Measurements from ENCODE around the gene HABP4. TPM values are rescaled to one million over a fixed set of nuclear protein-coding genes. Genes with fewer than 3 reads are reported as not detected.
A peak's percentile ranks its signal among the peaks of the same experiment; 100 is the strongest.

HABP4 gene
- total and polyA plus RNA-seq, 2 of the 4 experiments (the other 2 are of a cell fraction), result 5.2 to 10.6 TPM

GRCh38 chr9:96413302-96414221 is 36.4 kb upstream of the HABP4 start:
- Histone ChIP-seq H3K4me2 (ENCODE audit: low read depth, low read length) (no peak overlapping the region), H3K36me3 (ENCODE audit: control insufficient read depth, insufficient read depth, low read length) (no peaks in the 10 kb centered on the region), H4K20me1 (ENCODE audit: insufficient read depth, low read length) (no peaks in the 10 kb centered on the region; the same call in 1 of the 2 replicates), H4K8ac (ENCODE audit: low read depth in 2 of 2, low read length in 2 of 2) (peak overlapping the region in 1 of 2 experiments; percentile 31; a peak in 1 of 4 replicates), H3K56ac (ENCODE audit: extremely low read depth, insufficient read depth, low read length) (no peak overlapping the region), H3K4me3 (ENCODE audit: insufficient read depth, low read depth, low read length) (no peak overlapping the region), H2AFZ (replicated peaks; ENCODE audit: low read length, poor library complexity) (peak overlapping the region; percentile 16), H3K23ac (ENCODE audit: low read depth, low read length) (0 out of 2 replicates have a peak overlapping the region, but pooled peaks have one; percentile 10), H3K27ac (ENCODE audit: insufficient read depth, low read length) (no peak overlapping the region), H3K4me1 (ENCODE audit: control insufficient read depth, insufficient read depth, low read length) (peaks cover 2% of the 10 kb centered on the region; the same call in 1 of the 2 replicates), H3K4ac (ENCODE audit: low read depth, low read length) (no peak overlapping the region), H2BK20ac (ENCODE audit: low read depth, low read length) (no peak overlapping the region), H2AK9ac (replicated peaks; ENCODE audit: low read depth, low read length, poor library complexity) (no peak overlapping the region), H4K91ac (ENCODE audit: insufficient read depth, low read depth, low read length) (no peak overlapping the region), H2BK120ac (ENCODE audit: low read depth, low read length) (no peak overlapping the region), H3K79me1 (ENCODE audit: low read depth in 1 of 2, low read length in 2 of 2) (peaks cover 25 to 35% of the 10 kb centered on the region in 2 experiments), H3K9ac (ENCODE audit: low read depth, low read length) (no peak overlapping the region), H2BK15ac (ENCODE audit: low read depth, low read length) (no peak overlapping the region), H3K9me1 (ENCODE audit: insufficient read depth, low read length) (no peaks in the 10 kb centered on the region; the same call in 1 of the 2 replicates), H3K18ac (ENCODE audit: low read depth, low read length) (no peak overlapping the region), H4K5ac (ENCODE audit: low read depth, low read length) (peak overlapping the region; percentile 53; the same call in 1 of the 2 replicates), H3K27me3 (ENCODE audit: control insufficient read depth, insufficient read depth, low read length) (no peaks in the 10 kb centered on the region), H3K9me3 (ENCODE audit: control insufficient read depth, insufficient read depth, low read length) (no peaks in the 10 kb centered on the region), H2BK5ac (ENCODE audit: low read depth, low read length, poor library complexity, severe bottlenecking) (no peak overlapping the region), H3K14ac (replicated peaks; ENCODE audit: low read depth, low read length) (no peak overlapping the region), H2AK5ac (ENCODE audit: low read depth, low read length) (no peak overlapping the region)
- ATAC-seq (ENCODE audit: low read depth), result no peak
- no TSS peak for BruUV-seq (replicated peaks)
- TF ChIP-seq MXI1 (IDR thresholded peaks at IDR 0.05; ENCODE audit: borderline replicate concordance, low read depth, low read length) (no peak), RAD21 (IDR thresholded peaks at IDR 0.05; ENCODE audit: low read length) (no peak), MAFK (IDR thresholded peaks at IDR 0.05; ENCODE audit: low read depth, low read length) (peak; percentile 88)
- POLR2A ChIA-PET (ENCODE audit: unreplicated experiment), result interaction anchor here (0.5 kb wide), 1 partner anchor 13 kb away, joined by 3 read pairs; no protein-coding TSS in a partner anchor
- no CpG with 5 or more reads among the region's 7 CpGs for WGBS, 2 experiments (ENCODE audit: extremely low coverage in 2 of 2, insufficient read length in 1 of 2)
- in situ Hi-C loops (cut with MboI; ENCODE audit: low sequenced_read_pairs), result loop anchor here (10.0 kb wide), 1 partner anchor 241 kb away; the partner anchor contains the start of gene PRXL2C
- CTCF ChIA-PET, result interaction anchor here (0.6 to 1.1 kb wide), 2 partner anchors 96 to 111 kb away, joined by 3 read pairs; no protein-coding TSS in a partner anchor
- no peak for DNase-seq
- dilution Hi-C loops (cut with HindIII; ENCODE audit: low sequenced_read_pairs, unreplicated experiment), result no loop called here
- intact Hi-C loops (cut with micrococcal nuclease), result no loop called here
